Coronary artery (tissue), 2 donors: ENCODE results near the gene DBNL.

Experiments used
- DNase-seq: peaks from one replicate; pipeline ENCODE4 v3.0.0-alpha.2; 2017; ENCODE audit warnings: low spot score
- H3K27ac ChIP-seq, 2 donors: fragments of 200-600 bp; sonication (generic); one replicate each; pipeline ENCODE4 v1.5.1; 2016 to 2019
- H3K4me3 ChIP-seq: fragments of 200-600 bp; sonication (generic); 2 replicates; pipeline ENCODE4 v1.5.1; 2016; ENCODE audit warnings: mild to moderate bottlenecking, moderate library complexity
- CTCF ChIP-seq: fragments of 200-600 bp; sonication (generic); IDR thresholded peaks from one replicate; pipeline ENCODE4 v1.5.1; 2019; ENCODE audit warnings: antibody characterized with exemption

DBNL gene

GRCh38 chr7:44066111-44066460, 21.6 kb downstream of the DBNL start:
- TF ChIP-seq CTCF: no peak
- no peak overlapping the region for H3K4me3 ChIP-seq

GRCh38 chr7:44066494-44067063, 22.1 kb downstream of the DBNL start:
- Histone ChIP-seq H3K27ac (no peak overlapping the region), H3K4me3 (no peak overlapping the region)
- peak; percentile 66 for DNase-seq
- TF ChIP-seq CTCF: no peak

More at GRCh38 chr7:44066111-44066460, 21.6 kb downstream of the DBNL start:
- peak overlapping the region in 1 of 2 donors; percentile 19 for H3K27ac ChIP-seq
- peak; percentile 71 for DNase-seq

GRCh38 chr7:44067064-44067951, 22.8 kb downstream of the DBNL start:
- no peak for DNase-seq
- Histone ChIP-seq H3K27ac (no peak overlapping the region), H3K4me3 (no peak overlapping the region)
- no peak for TF ChIP-seq CTCF

- Histone ChIP-seq H3K27ac (no peak overlapping the region), H3K4me3 (no peak overlapping the region)
- no peak for TF ChIP-seq CTCF
- DNase-seq: no peak
Measured at GRCh38 chr7:44068054-44068453, 23.6 kb downstream of the DBNL start.

GRCh38 chr7:44071726-44072363, 27.3 kb downstream of the DBNL start:
- no peak for DNase-seq
- Histone ChIP-seq H3K4me3 (no peak overlapping the region), H3K27ac (peak overlapping the region; percentile 79 to 91)
- no peak for TF ChIP-seq CTCF

GRCh38 chr7:44072364-44073231, 28.1 kb downstream of the DBNL start:
- Histone ChIP-seq H3K27ac (peak overlapping the region; percentile 79 to 91), H3K4me3 (no peak overlapping the region)
- DNase-seq: peak; percentile 92
- peak; percentile 77 for TF ChIP-seq CTCF
